Panc1 (cell line): Measurements from ENCODE around the gene PTPRA.

Experiments
- CTCF ChIP-seq: fragments of 450-650 bp; IDR thresholded peaks from 2 replicates; pipeline ENCODE4 v1.5.1; 2017; ENCODE audit warnings: mild to moderate bottlenecking
- SIN3A ChIP-seq: IDR thresholded peaks from 2 replicates; pipeline ENCODE4 v1.6.1; 2012; ENCODE audit warnings: low read depth, mild to moderate bottlenecking, low read length, moderate library complexity, borderline replicate concordance; ENCODE audit not compliant: insufficient read depth

- TF ChIP-seq CTCF = no peak
- TF ChIP-seq SIN3A = no peak
Observed at GRCh38 chr20:2907519-2907918, 34.2 kb downstream of the PTPRA start.
